Keratinocyte (primary cell): ENCODE results near the gene CHRD. TPM values are rescaled to one million over a fixed set of nuclear protein-coding genes. Genes with fewer than 3 reads are reported as not detected.
A peak's percentile ranks its signal among the peaks of the same experiment; 100 is the strongest.

Experiments used
- DNase-seq: peaks from one replicate; pipeline ENCODE4 v3.0.0-alpha.2; 2011; ENCODE audit warnings: low read depth, missing footprints, low spot score
- FAIRE-seq: peaks from 2 replicates; lab custom pipeline; 2011; peaks lifted over from hg19 to GRCh38; lab: Jason Lieb, UNC
- H2AFZ ChIP-seq: 2 replicates; pipeline ENCODE4 v1.6.0; 2012; ENCODE audit warnings: low read length, control low read depth, inconsistent platforms; ENCODE audit not compliant: control insufficient read depth
- H3K27ac ChIP-seq: 2 replicates; pipeline ENCODE4 v1.5.1; 2011; ENCODE audit warnings: low read length; ENCODE audit not compliant: control insufficient read depth, insufficient read depth
- H3K27me3 ChIP-seq: 3 replicates; pipeline ENCODE4 v1.6.0; 2011; ENCODE audit warnings: low read length; ENCODE audit not compliant: control insufficient read depth, insufficient read depth; ENCODE audit errors: extremely low read depth
- H3K36me3 ChIP-seq, 2 experiments: 2 replicates in 1 of 2; 3 replicates in 1 of 2; pipeline ENCODE4 v1.5.1; 2011; ENCODE audit warnings: low read length in 2 of 2, mild to moderate bottlenecking in 1 of 2; ENCODE audit not compliant: control insufficient read depth in 2 of 2, insufficient read depth in 2 of 2; ENCODE audit errors: extremely low read depth in 1 of 2
- H3K4me1 ChIP-seq: 3 replicates; pipeline ENCODE4 v1.5.1; 2011; ENCODE audit warnings: low read length; ENCODE audit not compliant: control insufficient read depth, insufficient read depth; ENCODE audit errors: extremely low read depth
- H3K4me2 ChIP-seq: 3 replicates; pipeline ENCODE4 v1.6.0; 2011; ENCODE audit warnings: low read depth, low read length; ENCODE audit not compliant: control insufficient read depth, insufficient read depth; ENCODE audit errors: extremely low read depth
- H3K4me3 ChIP-seq, 3 experiments: fragments of 200-600 bp in 1 of 3; sonication (generic) in 1 of 3; 2 replicates in 2 of 3; 3 replicates in 1 of 3; pipeline ENCODE4 v1.5.1; 2011 to 2016; ENCODE audit warnings: low read length in 3 of 3, mild to moderate bottlenecking in 3 of 3, control low read depth in 2 of 3, inconsistent platforms in 1 of 3, low read depth in 1 of 3, mixed read lengths in 1 of 3, mixed run types in 1 of 3, moderate library complexity in 1 of 3; ENCODE audit not compliant: control insufficient read depth in 2 of 3, insufficient read depth in 2 of 3; ENCODE audit errors: extremely low read depth in 1 of 3
- H3K79me2 ChIP-seq: 2 replicates; pipeline ENCODE4 v1.6.0; 2012; ENCODE audit warnings: low read length; ENCODE audit not compliant: control insufficient read depth, insufficient read depth
- H3K9ac ChIP-seq: 3 replicates; pipeline ENCODE4 v1.6.0; 2011; ENCODE audit warnings: low read length; ENCODE audit not compliant: control insufficient read depth, insufficient read depth; ENCODE audit errors: extremely low read depth
- H3K9me1 ChIP-seq: 3 replicates; pipeline ENCODE4 v1.6.0; 2011; ENCODE audit warnings: low read length; ENCODE audit not compliant: control insufficient read depth, insufficient read depth; ENCODE audit errors: extremely low read depth
- H3K9me3 ChIP-seq: 2 replicates; pipeline ENCODE4 v1.5.1; 2012; ENCODE audit warnings: low read depth, low read length; ENCODE audit not compliant: control insufficient read depth
- H4K20me1 ChIP-seq: 3 replicates; pipeline ENCODE4 v1.6.0; 2011; ENCODE audit warnings: low read length; ENCODE audit not compliant: control insufficient read depth, insufficient read depth; ENCODE audit errors: extremely low read depth
- CTCF ChIP-seq, 3 experiments: IDR thresholded peaks in 1 of 3; conservative IDR thresholded peaks in 1 of 3; optimal IDR thresholded peaks in 1 of 3; 2 replicates in 2 of 3; 3 replicates in 1 of 3; pipeline versions ENCODE3 to v1.5.1; 2011; ENCODE audit warnings: low read length in 3 of 3, mild to moderate bottlenecking in 3 of 3, moderate library complexity in 2 of 3, control low read depth in 1 of 3, inconsistent platforms in 1 of 3; ENCODE audit not compliant: insufficient read depth in 2 of 3; ENCODE audit errors: extremely low read depth in 1 of 3
- EZH2 ChIP-seq: IDR thresholded peaks from one replicate; pipeline ENCODE4 v1.6.1; 2012; ENCODE audit warnings: inconsistent platforms, mild to moderate bottlenecking, low read length, moderate library complexity
- dilution Hi-C: fragments of 300-500 bp; cut with MboI; formaldehyde crosslinking; loops from one replicate; pipeline ENCODE4 v1.7.0; 2020; ENCODE audit warnings: low sequenced_read_pairs; ENCODE audit not compliant: extremely low pct_ligation_motif_present
- polyA plus RNA-seq, 5 experiments: library from polyadenylated mRNA; depleted of rRNA in 3 of 5; stranded (reverse) in 3 of 5; stranded (forward) in 1 of 5; unstranded in 1 of 5; fragments of >200 nt; gene quantifications; 1 replicate in 1 of 5; 2 replicates in 3 of 5; 3 replicates in 1 of 5; pipeline versions ENCODE4 v1.2.1 to v1.2.3, GENCODE V29; 2011 to 2012; ENCODE audit warnings: missing spikeins in 2 of 5, low read depth in 1 of 5, low replicate concordance in 1 of 5

The CHRD gene
- polyA plus RNA-seq, 1 donor (not counting 4 experiments of a cell fraction or from before 2014, with no cell fraction given): not detected

- no peak overlapping the region for H2AFZ ChIP-seq
- H3K9ac ChIP-seq: no peak overlapping the region
- dilution Hi-C loops: no loop called here
- H3K4me2 ChIP-seq: no peak overlapping the region
- no peaks in the 10 kb centered on the region for H3K36me3 ChIP-seq
- DNase-seq (no peak), FAIRE-seq (no peak)
- no peaks in the 10 kb centered on the region for H3K4me1 ChIP-seq
- no peaks in the 10 kb centered on the region for H3K79me2 ChIP-seq
- no peaks in the 10 kb centered on the region for H3K9me1 ChIP-seq
- TF ChIP-seq CTCF (optimal IDR thresholded peaks at IDR 0.05 in 1 of 3, IDR thresholded peaks at IDR 0.05 in 1 of 3, conservative IDR thresholded peaks at IDR 0.05 in 1 of 3; ENCODE audit: extremely low read depth in 1 of 3, insufficient read depth in 2 of 3, low read length in 3 of 3) (no peak), EZH2 (no peak)
- no peaks in the 10 kb centered on the region for H3K27me3 ChIP-seq
- no peak overlapping the region for H3K27ac ChIP-seq
- no peaks in the 10 kb centered on the region for H3K9me3 ChIP-seq
- H4K20me1 ChIP-seq: no peaks in the 10 kb centered on the region
- no peak overlapping the region for H3K4me3 ChIP-seq
These were observed 30.2 kb downstream of the CHRD start for GRCh38 chr3:184409946-184410500.

GRCh38 chr3:184414418-184415202, 34.8 kb downstream of the CHRD start:
- Histone ChIP-seq H3K36me3 (no peaks in the 10 kb centered on the region), H3K79me2 (no peaks in the 10 kb centered on the region), H3K9ac (no peak overlapping the region), H3K4me3 (no peak overlapping the region), H3K4me1 (no peaks in the 10 kb centered on the region), H3K27me3 (no peaks in the 10 kb centered on the region), H3K9me3 (no peaks in the 10 kb centered on the region), H2AFZ (no peak overlapping the region), H3K4me2 (no peak overlapping the region), H4K20me1 (no peaks in the 10 kb centered on the region), H3K27ac (no peak overlapping the region), H3K9me1 (no peaks in the 10 kb centered on the region)
- DNase-seq (no peak), FAIRE-seq (peak; percentile 57)
- dilution Hi-C loops: no loop called here
- TF ChIP-seq CTCF (optimal IDR thresholded peaks at IDR 0.05 in 1 of 3, IDR thresholded peaks at IDR 0.05 in 1 of 3, conservative IDR thresholded peaks at IDR 0.05 in 1 of 3; ENCODE audit: extremely low read depth in 1 of 3, insufficient read depth in 2 of 3, low read length in 3 of 3) (no peak), EZH2 (no peak)
